OCI-LY7 (cell line): Measurements from ENCODE around the gene KRT3.

Source experiments
- EZH2phosphoT487 ChIP-seq: fragments of 200-600 bp; sonication (generic); IDR thresholded peaks from 2 replicates; pipeline ENCODE4 v1.6.1; 2018; ENCODE audit warnings: low read depth, borderline replicate concordance, mild to moderate bottlenecking, mixed run types, antibody characterized with exemption, low read length, moderate library complexity, mixed read lengths
- TF ChIP-seq, protein P1 (sequence below): fragments of 200-600 bp; sonication (generic); conservative IDR thresholded peaks from 2 replicates; pipeline ENCODE4 v1.5.1; 2014; ENCODE audit warnings: mild to moderate bottlenecking, antibody characterized with exemption, low read length, moderate library complexity, mixed read lengths

- TF ChIP-seq, protein P1, sequence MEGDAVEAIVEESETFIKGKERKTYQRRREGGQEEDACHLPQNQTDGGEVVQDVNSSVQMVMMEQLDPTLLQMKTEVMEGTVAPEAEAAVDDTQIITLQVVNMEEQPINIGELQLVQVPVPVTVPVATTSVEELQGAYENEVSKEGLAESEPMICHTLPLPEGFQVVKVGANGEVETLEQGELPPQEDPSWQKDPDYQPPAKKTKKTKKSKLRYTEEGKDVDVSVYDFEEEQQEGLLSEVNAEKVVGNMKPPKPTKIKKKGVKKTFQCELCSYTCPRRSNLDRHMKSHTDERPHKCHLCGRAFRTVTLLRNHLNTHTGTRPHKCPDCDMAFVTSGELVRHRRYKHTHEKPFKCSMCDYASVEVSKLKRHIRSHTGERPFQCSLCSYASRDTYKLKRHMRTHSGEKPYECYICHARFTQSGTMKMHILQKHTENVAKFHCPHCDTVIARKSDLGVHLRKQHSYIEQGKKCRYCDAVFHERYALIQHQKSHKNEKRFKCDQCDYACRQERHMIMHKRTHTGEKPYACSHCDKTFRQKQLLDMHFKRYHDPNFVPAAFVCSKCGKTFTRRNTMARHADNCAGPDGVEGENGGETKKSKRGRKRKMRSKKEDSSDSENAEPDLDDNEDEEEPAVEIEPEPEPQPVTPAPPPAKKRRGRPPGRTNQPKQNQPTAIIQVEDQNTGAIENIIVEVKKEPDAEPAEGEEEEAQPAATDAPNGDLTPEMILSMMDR, result no peak
- TF ChIP-seq EZH2phosphoT487, result no peak
Measured at GRCh38 chr12:52809166-52809565, 13.2 kb upstream of the KRT3 start.
